Upper lobe of left lung (tissue), 4 donors: ENCODE results near the gene MYT1.

Source experiments
- EP300 ChIP-seq, 4 donors: sonication (generic); formaldehyde crosslinking; IDR thresholded peaks; one replicate each; pipeline ENCODE4 v1.5.1; 2017; ENCODE audit warnings: antibody characterized with exemption in 4 of 4, control low read depth in 2 of 4
- POLR2A ChIP-seq, 4 donors: fragments of 450-650 bp; IDR thresholded peaks; one replicate each; pipeline ENCODE4 v1.5.1; 2016 to 2017; ENCODE audit warnings: antibody characterized with exemption in 4 of 4, mild to moderate bottlenecking in 2 of 4
- TF ChIP-seq, protein P1 (sequence below), 6 experiments: fragments of 450-650 bp in 4 of 6; fragments of 200-600 bp in 2 of 6; sonication (generic) in 2 of 6; IDR thresholded peaks; one replicate each; pipeline ENCODE4 v1.5.1; 2016 to 2019; ENCODE audit warnings: antibody characterized with exemption in 6 of 6

DNA sequence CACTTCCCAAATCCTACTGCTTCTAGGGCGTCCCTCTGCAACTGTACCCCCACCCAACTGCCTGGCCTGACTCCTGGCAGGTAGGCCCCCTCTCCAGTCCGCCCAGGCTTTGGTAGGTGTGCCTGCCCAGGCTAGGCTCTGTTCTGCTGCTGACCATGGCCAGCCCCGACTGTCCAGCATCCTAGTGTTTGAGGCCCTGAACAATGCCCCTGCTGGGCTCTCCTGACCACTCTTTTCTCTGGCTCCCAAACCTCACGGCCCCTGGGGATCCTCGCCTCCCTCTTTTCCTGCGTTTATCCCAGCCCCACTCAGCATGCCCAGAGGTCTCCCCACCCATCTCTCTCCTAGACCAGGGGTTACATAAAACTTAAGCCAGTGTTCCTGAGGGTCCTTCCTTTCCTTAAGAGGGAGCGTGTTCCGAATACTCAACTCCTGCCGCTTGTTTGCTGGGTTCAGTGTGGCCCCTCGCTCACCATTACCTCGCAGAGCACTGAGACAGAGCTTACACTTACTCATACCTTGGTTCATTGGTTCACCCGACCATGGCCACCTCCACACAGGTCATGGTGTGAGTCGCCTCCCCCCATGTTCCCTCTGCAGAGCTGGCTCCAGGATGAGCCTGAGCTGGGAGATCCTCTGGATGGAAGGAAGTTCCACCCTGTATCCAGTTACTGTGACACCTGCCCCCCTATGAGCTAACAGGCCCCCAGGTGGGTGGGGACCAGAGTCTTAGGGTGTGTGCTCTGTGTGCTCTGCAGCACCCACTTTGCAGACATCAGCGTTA is 21.0 kb upstream of the MYT1 start:
- TF ChIP-seq POLR2A (IDR thresholded peaks at IDR 0.05) (no peak), EP300 (IDR thresholded peaks at IDR 0.05) (no peak)
- TF ChIP-seq, protein P1, sequence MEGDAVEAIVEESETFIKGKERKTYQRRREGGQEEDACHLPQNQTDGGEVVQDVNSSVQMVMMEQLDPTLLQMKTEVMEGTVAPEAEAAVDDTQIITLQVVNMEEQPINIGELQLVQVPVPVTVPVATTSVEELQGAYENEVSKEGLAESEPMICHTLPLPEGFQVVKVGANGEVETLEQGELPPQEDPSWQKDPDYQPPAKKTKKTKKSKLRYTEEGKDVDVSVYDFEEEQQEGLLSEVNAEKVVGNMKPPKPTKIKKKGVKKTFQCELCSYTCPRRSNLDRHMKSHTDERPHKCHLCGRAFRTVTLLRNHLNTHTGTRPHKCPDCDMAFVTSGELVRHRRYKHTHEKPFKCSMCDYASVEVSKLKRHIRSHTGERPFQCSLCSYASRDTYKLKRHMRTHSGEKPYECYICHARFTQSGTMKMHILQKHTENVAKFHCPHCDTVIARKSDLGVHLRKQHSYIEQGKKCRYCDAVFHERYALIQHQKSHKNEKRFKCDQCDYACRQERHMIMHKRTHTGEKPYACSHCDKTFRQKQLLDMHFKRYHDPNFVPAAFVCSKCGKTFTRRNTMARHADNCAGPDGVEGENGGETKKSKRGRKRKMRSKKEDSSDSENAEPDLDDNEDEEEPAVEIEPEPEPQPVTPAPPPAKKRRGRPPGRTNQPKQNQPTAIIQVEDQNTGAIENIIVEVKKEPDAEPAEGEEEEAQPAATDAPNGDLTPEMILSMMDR (IDR thresholded peaks at IDR 0.05): no peak
